Adrenal gland (tissue), 12 donors: ENCODE data around the gene RFFL. TPM values are rescaled to one million over a fixed set of nuclear protein-coding genes. Genes with fewer than 3 reads are reported as not detected.
A peak's percentile ranks its signal among the peaks of the same experiment; 100 is the strongest.

Source experiments
- DNase-seq, 7 donors: peaks; one replicate each; pipeline ENCODE4 v3.0.0-alpha.2; 2019 to 2020
- H3K27ac ChIP-seq, 5 donors: fragments of 200-600 bp; sonication (generic) in 4 of 5; 1 replicate in 3 of 5; 2 replicates in 2 of 5; pipeline versions ENCODE4 v1.5.1 to v1.8.0; 2016 to 2020; ENCODE audit warnings: mild to moderate bottlenecking in 1 of 5
- H3K27me3 ChIP-seq: fragments of 200-600 bp; 2 replicates; pipeline ENCODE4 v1.8.0; 2021
- H3K36me3 ChIP-seq, 2 donors: fragments of 200-600 bp; replicated peaks in 1 of 2; 1 replicate in 1 of 2; 2 replicates in 1 of 2; pipeline versions ENCODE4 v1.5.1 to v1.8.0; 2018 to 2022
- H3K4me1 ChIP-seq, 2 donors: fragments of 200-600 bp; replicated peaks in 1 of 2; 1 replicate in 1 of 2; 2 replicates in 1 of 2; pipeline versions ENCODE4 v1.5.1 to v1.8.0; 2018 to 2021
- H3K4me3 ChIP-seq, 4 donors: fragments of 200-600 bp; sonication (generic) in 3 of 4; one replicate each; pipeline ENCODE4 v1.5.1; 2016 to 2018
- H3K9me3 ChIP-seq, 3 donors: fragments of 200-600 bp; sonication (generic) in 1 of 3; replicated peaks in 1 of 3; 1 replicate in 2 of 3; 2 replicates in 1 of 3; pipeline versions ENCODE4 v1.5.1 to v1.8.0; 2016 to 2021
- POLR2A ChIP-seq, 2 donors: fragments of 450-650 bp; IDR thresholded peaks; one replicate each; pipeline ENCODE4 v1.6.1; 2017; ENCODE audit warnings: antibody characterized with exemption in 2 of 2, mild to moderate bottlenecking in 2 of 2, moderate library complexity in 1 of 2
- WGBS, 4 donors: extraction: QIAGEN DNeasy Blood & Tissue Kit in 2 of 4; methylation state at CpG; one replicate each; pipeline versions ENCODE4 v1.1.5 to v1.1.7; 2013 to 2017; 5-methylcytosine and 5-hydroxymethylcytosine counted together
- intact Hi-C, 2 donors: fragments of 100-400 bp; cut with DNase I; formaldehyde crosslinking; loops; one replicate each; pipeline versions ENCODE4 v1.14.1 to v1.15.0; 2022 to 2023
- polyA plus RNA-seq, 3 donors: library from polyadenylated mRNA; stranded (reverse); fragments of 200-250 nt in 2 of 3; fragments of 350-450 nt in 1 of 3; fragmentation: Illumina TruSeq in 1 of 3; extraction: RNeasy Lipid Tissue Mini Kit (QIAGEN cat#74804) in 1 of 3; gene quantifications; one replicate each; pipeline ENCODE4 v1.2.3, GENCODE V29; 2013 to 2014
- total RNA-seq, 9 donors: library from RNA; depleted of rRNA in 4 of 9; stranded (reverse); fragments of >200 nt in 4 of 9; fragments of 120-200 nt in 1 of 9; fragmentation: NEBNext Ultra II Directional in 1 of 9; extraction: Animal tissue kit (Norgen Biotek cat#: 25700) in 1 of 9; gene quantifications; one replicate each; pipeline versions ENCODE4 v1.1.0 to v1.2.4, GENCODE V29; 2013 to 2023
- TF ChIP-seq, protein P1 (sequence below), 6 experiments: fragments of 450-650 bp in 4 of 6; fragments of 200-600 bp in 2 of 6; sonication (generic) in 1 of 6; IDR thresholded peaks; 1 replicate in 5 of 6; 2 replicates in 1 of 6; pipeline versions ENCODE4 v1.5.1 to v1.8.0; 2016 to 2021; ENCODE audit warnings: antibody characterized with exemption in 6 of 6, mild to moderate bottlenecking in 2 of 6, moderate library complexity in 1 of 6
- donor health status: healthy with polysubstance abuse.
- donor health status: Bipolar disorder and iron deficiency.
- donor health status: DM: yes; HTN: yes; CAD: no.
- donor health status: DM: no; HTN: no; CAD: no.
- donor health status: DM: no; HTN: no; CAD: no.
- donor health status: DM: yes; HTN: yes; CAD: no.

The RFFL gene
- total and polyA plus RNA-seq, 12 donors: 2.5 to 24.4 (median 16.3) TPM

DNA sequence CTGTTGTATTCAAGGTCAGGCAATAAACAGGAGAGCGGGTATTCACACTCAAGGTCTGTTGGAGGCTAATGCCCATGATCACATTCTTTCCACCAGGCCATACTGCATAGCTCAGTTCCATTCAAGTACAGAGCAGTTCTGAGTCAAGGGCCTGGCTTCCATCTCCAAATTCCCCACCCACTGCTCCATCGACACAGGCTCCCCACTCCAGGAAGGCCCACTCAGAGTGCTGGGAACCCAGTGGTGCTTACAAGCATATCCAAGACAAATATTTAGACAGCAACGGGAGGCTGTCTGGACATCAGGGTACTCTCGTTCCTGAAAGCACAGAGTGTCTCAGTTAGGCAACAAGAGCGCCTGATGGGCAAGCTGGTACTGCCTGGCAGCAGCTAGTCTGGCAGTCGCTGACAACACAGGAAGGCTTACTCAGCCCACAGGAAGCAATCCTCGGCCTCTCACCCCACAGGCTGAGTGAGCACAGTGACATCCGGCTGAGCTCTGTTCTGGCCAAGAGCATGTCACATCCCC is 40.9 kb downstream of the RFFL start:
- H3K27me3 ChIP-seq: no peaks in the 10 kb centered on the region
- H3K4me3 ChIP-seq: no peak overlapping the region
- peaks cover 0 to 13% of the 10 kb centered on the region in 2 donors for H3K36me3 ChIP-seq
- H3K9me3 ChIP-seq: no peaks in the 10 kb centered on the region
- peak; percentile 29 to 81 (median 71) for DNase-seq
- peak overlapping the region in 3 of 5 donors; percentile 15 to 84 (median 83) for H3K27ac ChIP-seq
- intact Hi-C loops: no loop called here
- TF ChIP-seq, protein P1, sequence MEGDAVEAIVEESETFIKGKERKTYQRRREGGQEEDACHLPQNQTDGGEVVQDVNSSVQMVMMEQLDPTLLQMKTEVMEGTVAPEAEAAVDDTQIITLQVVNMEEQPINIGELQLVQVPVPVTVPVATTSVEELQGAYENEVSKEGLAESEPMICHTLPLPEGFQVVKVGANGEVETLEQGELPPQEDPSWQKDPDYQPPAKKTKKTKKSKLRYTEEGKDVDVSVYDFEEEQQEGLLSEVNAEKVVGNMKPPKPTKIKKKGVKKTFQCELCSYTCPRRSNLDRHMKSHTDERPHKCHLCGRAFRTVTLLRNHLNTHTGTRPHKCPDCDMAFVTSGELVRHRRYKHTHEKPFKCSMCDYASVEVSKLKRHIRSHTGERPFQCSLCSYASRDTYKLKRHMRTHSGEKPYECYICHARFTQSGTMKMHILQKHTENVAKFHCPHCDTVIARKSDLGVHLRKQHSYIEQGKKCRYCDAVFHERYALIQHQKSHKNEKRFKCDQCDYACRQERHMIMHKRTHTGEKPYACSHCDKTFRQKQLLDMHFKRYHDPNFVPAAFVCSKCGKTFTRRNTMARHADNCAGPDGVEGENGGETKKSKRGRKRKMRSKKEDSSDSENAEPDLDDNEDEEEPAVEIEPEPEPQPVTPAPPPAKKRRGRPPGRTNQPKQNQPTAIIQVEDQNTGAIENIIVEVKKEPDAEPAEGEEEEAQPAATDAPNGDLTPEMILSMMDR (IDR thresholded peaks at IDR 0.05): no peak
- TF ChIP-seq POLR2A (IDR thresholded peaks at IDR 0.05): peak in 1 of 2 donors; percentile 9
- H3K4me1 ChIP-seq: peaks cover 6 to 15% of the 10 kb centered on the region in 2 donors
- WGBS, 4 donors: 37 to 49% (median 37%) methylated on average over 5 to 8 of the region's 8 CpGs

GRCh38 chr17:35021520-35022380 is 41.8 kb downstream of the RFFL start:
- peaks cover 0 to 20% of the 10 kb centered on the region in 2 donors for H3K36me3 ChIP-seq
- intact Hi-C loops: no loop called here
- H3K4me3 ChIP-seq: no peak overlapping the region
- peaks cover 6 to 15% of the 10 kb centered on the region in 2 donors for H3K4me1 ChIP-seq
- no peaks in the 10 kb centered on the region for H3K27me3 ChIP-seq
- H3K9me3 ChIP-seq: no peaks in the 10 kb centered on the region
- TF ChIP-seq, protein P1 (IDR thresholded peaks at IDR 0.05): no peak
- no peak for TF ChIP-seq POLR2A (IDR thresholded peaks at IDR 0.05)
- DNase-seq: no peak
- peak overlapping the region in 2 of 5 donors; percentile 83 to 84 for H3K27ac ChIP-seq
- WGBS, 4 donors: 91 to 94% (median 93%) methylated on average over 7 to 11 of the region's 11 CpGs

DNA sequence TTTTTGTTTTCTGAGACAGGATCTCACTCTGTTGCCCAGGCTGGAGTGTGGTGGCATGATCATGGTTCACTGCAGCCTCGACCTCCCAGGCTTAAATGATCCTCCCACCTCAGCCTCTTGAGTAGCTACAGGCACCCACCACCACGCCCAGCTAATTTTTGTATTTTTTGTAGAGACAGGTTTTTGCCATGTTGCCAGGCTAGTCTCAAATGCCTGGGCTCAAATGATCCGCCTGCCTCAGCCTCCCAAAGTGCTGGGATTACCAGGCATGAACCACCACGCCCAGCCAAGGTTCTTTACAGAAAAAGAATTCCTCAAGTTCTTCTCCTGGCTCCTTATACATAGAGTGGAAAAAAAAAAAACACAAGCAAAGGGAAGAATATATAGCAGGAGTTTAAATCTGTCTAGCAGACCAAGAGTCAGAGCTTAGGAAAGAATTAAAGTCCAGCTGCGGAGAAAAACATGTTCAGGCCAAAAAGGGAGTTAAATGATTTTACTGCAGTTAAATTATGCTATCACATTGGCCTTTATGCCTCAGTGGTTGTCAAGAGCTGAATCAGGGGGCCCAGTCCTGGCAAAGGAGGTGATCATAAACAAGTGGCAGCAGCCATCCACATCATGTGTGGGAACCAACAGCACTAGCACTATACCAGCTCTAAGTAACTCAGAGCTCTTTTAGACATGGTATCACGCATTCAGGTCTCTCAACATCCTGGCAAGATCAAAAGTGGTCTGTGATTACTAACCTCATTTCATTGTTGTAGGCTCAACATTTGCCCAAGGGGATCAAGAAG is 43.9 kb downstream of the RFFL start:
- intact Hi-C loops: no loop called here
- DNase-seq: no peak
- H3K36me3 ChIP-seq: peaks cover 0 to 23% of the 10 kb centered on the region in 2 donors
- H3K4me1 ChIP-seq: peaks cover 6 to 15% of the 10 kb centered on the region in 2 donors
- no peak overlapping the region for H3K27ac ChIP-seq
- H3K9me3 ChIP-seq: no peaks in the 10 kb centered on the region
- H3K4me3 ChIP-seq: no peak overlapping the region
- TF ChIP-seq, protein P1 (IDR thresholded peaks at IDR 0.05): no peak
- TF ChIP-seq POLR2A (IDR thresholded peaks at IDR 0.05): no peak
- H3K27me3 ChIP-seq: no peaks in the 10 kb centered on the region
- WGBS, 4 donors: 95 to 97% (median 96%) methylated on average over 6 of the region's 6 CpGs

GRCh38 chr17:35018814-35019213 is 44.7 kb downstream of the RFFL start:
- Histone ChIP-seq H3K4me3 (no peak overlapping the region), H3K4me1 (peaks cover 6 to 15% of the 10 kb centered on the region in 2 donors), H3K27ac (no peak overlapping the region), H3K27me3 (no peaks in the 10 kb centered on the region), H3K36me3 (peaks cover 0 to 23% of the 10 kb centered on the region in 2 donors), H3K9me3 (no peaks in the 10 kb centered on the region)
- TF ChIP-seq POLR2A (IDR thresholded peaks at IDR 0.05): no peak
- TF ChIP-seq, protein P1 (IDR thresholded peaks at IDR 0.05): no peak
- intact Hi-C loops: no loop called here
- no peak for DNase-seq
- WGBS, 4 donors: 92 to 98% (median 95%) methylated on average over 2 of the region's 2 CpGs
